Hematopoietic multipotent progenitor cell (in vitro differentiated cells): Measurements from ENCODE around the gene LRRC27. TPM values are rescaled to one million over a fixed set of nuclear protein-coding genes. Genes with fewer than 3 reads are reported as not detected.
"Not testable (repeated sequence)": the region's sequence is repeated elsewhere in the genome, so short reads cannot be mapped to it uniquely, and the experiment has no call there.

Source experiments
- DNase-seq, 3 donors: peaks; one replicate each; pipeline ENCODE4 v3.0.0-alpha.2; 2011 to 2015; ENCODE audit warnings: low read depth in 2 of 3, low spot score in 2 of 3
- total RNA-seq: library from RNA; depleted of rRNA; stranded (reverse); fragments of >200 nt; gene quantifications from one replicate; pipeline ENCODE4 v1.2.3, GENCODE V29; 2012

Gene LRRC27
- total RNA-seq, 1 donor: 8.1 TPM

DNA sequence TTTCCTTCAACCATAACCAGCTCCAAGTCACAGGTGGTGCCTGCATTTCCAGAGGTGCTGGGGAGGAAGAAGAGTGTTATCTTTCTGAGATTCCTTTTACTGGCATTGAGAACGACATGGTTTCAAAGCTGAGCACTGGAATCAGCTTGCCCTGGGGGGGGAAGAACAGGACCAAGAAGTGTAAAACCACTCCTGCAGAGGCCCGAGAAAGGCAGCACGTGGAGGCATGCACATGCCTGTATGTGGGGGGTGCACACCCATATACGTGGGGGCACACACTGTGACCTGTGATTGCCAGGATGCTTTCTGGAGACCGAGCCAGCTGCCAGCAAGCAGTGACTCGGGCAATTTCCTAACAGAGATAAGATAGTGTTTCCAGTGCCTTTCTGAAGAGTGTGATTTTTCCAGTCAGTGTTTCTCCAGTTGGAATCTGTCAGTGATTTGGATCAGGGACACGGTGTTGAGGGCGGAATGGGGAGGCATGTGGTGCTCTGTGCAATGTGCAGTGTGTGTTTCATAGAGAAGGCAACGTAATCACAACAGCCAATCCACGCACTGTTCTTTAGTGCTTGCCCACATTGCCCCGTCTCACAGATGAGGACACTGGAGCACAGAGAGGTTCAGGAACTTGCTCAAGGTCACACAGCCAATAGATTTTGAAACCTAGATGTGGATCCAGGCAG is 4.2 kb downstream of the LRRC27 start:
- DNase-seq: no peak

DNA sequence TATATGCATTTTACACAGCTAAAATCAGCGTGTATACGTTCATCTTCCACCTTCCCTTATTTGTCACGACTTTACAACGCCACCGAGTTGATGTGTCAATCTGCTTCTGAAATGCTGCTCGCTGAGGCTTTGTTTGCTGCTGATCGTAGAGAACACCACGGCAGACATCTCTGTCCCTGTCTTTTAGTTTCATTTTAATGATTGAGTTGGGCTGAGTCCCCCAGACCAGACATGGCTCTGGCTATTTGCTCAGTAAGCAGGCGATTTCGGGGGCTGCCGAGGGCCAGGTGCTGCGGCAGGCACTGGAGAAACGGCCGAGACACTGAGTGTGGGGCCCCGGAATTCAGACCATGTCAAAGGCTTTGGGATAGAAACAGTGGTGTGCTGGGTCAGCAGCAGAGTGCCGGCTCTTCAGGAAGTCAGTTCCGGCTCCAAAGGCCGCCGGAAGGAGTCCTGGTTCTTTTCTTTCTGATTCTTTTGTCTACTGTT is 5.0 kb downstream of the LRRC27 start:
- peak in 1 of 3 donors; percentile 37 for DNase-seq

DNA sequence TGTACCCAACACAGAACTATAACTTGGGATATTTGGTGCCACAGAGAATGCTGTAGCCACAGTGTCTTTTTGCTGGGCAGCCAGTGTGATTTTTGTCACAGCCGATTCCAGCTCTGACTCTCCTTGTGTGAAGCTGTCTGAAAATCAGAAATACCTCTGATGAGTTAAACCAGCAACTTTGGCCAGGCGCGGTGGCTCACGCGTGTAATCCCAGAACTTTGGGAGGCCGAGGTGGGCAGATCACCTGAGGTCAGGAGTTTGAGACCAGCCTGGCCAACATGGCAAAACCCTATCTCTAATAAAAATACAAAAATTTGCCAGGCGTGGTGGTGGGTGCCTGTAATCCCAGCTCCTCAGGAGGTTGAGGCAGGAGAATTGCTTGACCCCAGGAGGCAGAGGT is 5.9 kb downstream of the LRRC27 start:
- not testable (repeated sequence) for DNase-seq

DNA sequence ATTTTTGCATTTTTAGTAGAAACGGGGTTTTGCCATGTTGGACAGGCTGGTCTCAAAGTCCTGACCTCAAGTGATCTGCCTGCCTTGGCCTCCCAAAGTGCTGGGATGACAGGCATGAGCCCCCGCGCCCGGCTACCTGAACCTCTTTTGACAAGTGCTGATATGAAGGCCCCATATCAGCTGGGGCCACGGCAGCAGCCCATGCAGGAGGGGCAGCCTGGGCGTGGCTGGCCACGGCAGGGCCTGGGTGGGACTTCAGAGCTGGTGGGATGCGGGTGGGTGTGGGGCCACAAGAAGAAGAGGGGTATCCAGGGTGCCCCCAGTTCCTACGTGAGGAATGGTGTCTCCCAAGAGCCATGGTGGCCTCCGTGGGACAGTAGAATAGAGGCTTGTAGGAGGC is 6.9 kb downstream of the LRRC27 start:
- no peak for DNase-seq

DNA sequence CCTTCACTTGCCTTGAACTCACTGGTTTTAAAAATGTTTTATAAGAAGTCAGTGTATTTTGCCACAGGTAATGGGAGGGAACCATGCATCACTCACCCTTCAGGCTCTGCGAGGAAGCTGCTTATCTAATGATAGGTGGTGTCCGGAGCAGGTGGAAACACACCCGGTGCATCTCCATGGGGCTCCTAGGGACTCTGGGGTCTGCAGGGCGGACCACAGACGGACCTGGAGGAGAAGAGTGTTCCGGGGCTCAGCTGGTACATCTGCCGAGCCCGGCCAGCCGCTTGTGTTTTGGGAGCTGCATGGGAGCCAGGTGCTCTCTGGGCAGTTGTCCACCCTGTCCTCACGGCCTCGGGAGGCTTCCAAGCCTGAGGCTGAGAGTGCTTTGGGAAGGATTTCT is 7.3 kb downstream of the LRRC27 start:
- no peak for DNase-seq

DNA sequence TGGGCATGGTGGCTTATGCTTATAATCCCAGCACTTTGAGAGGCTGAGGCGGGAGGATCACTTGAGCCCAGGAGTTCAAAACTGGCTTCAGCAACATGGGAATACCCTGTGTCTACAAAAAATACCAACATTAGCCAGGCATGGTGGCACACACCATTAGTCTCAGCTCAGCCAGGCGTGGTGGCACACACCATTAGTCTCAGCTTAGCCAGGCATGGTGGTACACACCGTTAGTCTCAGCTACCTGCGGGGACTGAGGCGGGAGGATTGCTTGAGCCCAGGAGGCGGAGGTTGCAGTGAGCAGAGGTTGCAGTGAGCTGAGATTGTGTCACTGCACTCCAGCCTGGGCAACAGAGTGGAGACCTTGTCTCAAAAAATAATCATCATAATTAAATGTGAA is 9.0 kb downstream of the LRRC27 start:
- DNase-seq: no peak

DNA sequence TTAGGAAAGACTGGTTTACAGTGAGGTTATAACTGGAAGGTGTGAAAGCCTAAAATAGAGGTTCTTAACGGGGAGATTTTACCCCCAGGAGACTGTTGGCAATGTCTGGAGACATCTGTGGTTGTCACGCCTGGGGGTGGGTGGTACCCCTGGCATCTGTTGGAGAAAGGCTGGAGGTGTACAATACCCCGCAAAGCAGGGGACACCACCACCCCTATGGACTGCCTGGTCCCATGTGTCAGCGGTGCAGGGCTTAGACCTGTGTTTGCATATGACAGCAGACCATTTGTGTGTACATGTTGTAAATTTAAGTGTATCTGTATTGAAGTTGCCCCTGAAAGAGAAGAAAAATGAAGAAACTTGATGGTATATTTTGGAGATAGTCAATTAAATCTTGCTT is 9.8 kb downstream of the LRRC27 start:
- DNase-seq: no peak

DNA sequence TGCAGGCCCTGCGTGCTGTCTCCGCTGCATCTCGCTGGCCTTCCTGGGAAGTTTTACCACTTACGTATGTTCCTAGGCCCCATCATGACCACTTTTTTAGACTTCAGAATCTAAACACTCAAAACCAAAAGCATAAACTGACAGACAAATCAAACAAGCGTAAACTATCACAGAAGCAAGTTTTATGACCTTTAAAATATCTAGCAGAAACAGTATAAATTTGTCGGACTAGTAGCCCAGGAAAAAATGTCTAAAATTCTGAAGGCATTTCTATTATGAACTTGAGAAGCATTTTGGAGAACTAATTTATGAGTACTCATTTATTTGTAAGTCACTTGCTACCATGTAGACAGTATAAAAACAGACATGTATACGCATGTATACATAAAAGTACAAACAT is 10.6 kb downstream of the LRRC27 start:
- DNase-seq: no peak

DNA sequence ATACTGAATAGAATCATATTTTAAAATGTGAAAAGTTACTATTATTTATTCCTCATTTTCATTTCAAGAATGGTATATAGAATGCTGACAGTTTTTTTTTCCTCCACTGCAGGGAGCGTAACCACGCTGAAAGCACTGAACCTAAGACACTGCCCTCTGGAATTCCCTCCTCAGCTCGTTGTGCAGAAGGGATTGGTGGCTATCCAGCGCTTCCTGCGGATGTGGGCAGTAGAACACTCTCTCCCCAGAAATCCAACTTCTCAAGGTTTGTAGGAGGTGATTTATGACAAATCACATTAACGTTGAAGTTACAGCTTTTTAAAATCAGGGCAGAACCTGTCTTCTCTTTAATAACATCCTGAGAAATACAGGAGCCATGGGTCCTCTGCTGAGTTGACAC is 12.4 kb downstream of the LRRC27 start:
- no peak for DNase-seq

DNA sequence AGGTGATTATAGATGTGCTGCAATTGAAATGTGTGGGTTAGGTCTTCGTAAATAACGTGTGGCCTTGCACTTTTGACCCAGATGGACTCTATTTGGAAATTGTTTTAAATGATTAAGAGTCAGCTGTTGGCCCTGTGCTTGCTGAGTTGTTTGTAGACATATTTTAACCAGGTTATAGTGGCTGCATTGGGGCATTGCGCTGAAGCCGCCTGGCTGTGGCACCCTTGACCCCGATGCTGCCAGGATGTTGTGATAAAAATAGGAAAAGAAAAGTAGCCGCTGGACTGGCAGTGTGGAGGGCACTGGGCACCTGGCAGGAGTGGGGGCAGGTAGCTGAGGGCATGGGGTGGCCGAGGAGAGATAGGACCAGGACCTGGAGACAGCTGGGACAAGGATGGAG is 13.4 kb downstream of the LRRC27 start:
- DNase-seq: no peak

DNA sequence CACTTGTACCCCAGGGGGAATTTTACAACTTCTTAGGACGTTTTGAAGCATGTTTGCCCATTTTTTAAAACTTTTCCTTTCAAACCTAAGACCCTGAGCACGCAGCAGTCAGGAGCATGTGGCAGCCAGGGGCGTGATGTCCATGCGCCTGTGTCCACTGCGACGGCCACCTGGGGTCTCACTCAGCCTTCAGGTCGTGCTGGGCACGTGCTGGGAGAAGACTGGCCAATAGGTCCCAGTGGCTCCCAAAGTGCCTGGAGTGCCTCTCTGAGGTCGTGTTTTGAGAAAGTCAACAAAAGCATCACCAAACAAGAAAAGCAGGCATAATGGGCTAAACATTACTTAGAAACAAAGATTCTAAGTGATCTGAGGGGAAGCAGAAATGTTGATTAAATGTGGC is 14.8 kb downstream of the LRRC27 start:
- no peak for DNase-seq

DNA sequence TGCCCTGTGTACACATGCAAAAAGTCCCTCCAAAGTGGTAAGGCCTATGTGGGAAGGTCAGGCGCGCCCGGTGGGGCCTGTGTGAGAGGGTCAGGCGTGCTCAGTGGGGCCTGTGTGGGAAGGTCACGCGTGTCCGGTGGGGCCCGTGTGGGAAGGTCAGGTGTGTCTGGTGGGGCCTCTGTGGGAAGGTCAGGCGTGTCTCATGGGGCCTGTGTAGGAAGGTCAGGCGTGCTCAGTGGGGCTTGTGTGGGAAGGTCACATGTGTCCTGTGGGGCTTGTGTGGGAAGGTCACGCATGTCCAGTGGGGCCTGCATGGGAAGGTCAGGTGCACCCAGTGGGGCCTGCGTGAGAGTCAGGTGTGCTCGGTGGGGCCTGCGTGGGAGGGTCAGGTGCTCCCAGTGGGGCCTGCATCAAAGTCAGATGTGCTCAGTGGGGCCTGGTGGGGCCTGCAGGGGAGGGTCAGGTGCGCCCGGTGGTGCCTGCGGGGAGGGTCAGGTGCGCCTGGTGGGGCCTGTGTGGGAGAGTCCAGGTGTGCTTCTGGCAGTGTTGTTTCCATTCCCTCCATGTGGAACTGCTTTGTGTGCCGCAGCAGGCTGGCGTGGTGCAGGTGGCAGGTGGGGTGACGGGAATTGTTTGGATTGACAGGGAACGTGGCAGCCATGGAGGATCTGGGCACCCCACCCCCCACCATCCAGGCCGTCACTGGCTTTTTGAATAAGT is 15.4 kb downstream of the LRRC27 start:
- DNase-seq: no peak

DNA sequence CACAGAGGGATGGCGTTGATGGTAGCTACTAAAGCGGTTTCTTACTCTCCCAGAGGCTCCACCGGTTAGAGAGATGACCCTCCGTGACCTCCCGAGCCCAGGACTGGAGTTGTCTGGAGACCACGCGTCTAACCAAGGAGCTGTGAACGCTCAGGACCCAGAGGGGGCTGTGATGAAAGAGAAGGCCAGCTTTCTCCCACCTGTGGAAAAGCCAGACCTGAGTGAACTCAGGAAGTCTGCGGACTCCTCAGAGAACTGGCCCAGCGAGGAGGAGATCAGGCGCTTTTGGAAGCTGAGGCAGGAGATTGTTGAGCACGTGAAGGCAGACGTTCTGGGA is 15.9 kb downstream of the LRRC27 start:
- no peak for DNase-seq

DNA sequence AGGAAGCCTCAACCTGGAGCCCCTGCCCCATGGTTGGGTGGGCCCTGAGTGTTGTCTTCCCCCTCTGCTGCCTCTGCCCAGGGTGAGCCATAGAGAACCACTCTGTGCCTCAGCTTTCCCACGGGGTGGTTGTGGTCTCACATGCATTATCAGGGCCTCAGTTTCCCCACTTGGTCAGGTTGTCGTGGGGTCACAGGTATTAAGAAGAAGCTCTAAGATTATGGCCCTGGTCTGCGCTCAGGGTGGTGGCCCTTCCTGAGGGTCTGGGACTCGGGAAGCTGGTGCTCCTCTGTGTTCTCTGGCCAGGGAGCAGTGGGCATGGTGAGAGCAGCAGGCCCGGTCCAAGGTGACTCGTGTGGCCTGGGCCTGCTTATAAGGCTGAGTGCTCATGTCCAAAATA is 17.8 kb downstream of the LRRC27 start:
- DNase-seq: no peak

DNA sequence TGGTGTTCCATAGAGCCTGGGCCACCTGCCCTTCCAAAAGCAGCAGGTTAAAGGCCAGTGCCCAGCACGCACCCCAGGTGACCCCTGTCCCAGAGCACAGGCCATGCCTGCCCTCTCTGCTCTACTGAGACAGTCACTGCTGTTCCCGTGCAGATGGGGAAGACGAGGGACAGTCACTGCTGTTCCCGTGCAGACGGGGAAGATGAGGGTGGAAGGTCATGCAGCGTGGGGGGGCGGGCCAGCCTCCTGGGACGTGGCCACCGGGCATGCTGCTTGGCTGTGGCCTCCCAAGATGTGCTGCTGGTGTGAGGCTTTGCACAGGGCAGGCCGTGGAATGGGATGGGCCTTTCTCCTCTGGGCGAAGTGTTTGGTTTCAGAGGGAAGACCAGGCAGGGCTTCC is 18.4 kb downstream of the LRRC27 start:
- DNase-seq: no peak

DNA sequence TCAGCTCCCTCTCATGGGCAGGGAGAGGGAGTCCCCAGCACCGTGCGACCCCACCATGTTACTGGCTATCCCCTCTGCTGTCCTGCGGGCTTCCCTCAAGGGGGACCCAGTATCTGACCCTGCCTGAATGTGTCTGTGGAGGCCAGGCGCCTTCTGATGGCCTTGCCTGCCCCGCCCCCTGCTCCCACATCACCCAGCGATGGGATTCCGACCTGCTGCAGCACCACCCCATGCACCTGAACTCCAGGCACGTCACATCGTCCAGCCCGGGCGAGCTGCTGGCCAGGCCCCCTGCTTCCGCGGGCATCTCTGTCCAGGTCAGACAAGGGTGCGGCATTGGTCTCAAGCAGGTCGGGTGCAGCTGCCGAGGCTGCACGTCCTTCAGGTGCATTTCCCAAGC is 19.0 kb downstream of the LRRC27 start:
- no peak for DNase-seq

DNA sequence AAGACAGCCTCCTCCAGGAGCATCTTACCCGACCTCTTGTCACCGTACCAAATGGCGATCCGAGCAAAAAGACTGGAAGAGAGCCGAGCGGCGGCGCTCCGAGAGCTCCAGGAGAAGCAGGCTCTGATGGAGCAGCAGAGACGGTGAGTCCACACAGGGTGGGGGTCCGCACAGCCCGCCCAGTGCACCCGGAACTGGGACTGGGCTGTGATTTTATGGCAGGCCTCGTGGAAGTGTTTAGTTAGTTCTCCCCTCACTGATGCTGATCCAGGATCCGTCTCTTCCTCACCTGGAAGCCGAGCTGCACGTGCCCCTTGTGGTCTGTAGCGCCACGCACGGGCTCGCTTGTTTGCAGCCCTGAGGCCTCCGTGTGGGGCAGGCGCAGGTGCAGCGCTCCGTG is 19.6 kb downstream of the LRRC27 start:
- no peak for DNase-seq

DNA sequence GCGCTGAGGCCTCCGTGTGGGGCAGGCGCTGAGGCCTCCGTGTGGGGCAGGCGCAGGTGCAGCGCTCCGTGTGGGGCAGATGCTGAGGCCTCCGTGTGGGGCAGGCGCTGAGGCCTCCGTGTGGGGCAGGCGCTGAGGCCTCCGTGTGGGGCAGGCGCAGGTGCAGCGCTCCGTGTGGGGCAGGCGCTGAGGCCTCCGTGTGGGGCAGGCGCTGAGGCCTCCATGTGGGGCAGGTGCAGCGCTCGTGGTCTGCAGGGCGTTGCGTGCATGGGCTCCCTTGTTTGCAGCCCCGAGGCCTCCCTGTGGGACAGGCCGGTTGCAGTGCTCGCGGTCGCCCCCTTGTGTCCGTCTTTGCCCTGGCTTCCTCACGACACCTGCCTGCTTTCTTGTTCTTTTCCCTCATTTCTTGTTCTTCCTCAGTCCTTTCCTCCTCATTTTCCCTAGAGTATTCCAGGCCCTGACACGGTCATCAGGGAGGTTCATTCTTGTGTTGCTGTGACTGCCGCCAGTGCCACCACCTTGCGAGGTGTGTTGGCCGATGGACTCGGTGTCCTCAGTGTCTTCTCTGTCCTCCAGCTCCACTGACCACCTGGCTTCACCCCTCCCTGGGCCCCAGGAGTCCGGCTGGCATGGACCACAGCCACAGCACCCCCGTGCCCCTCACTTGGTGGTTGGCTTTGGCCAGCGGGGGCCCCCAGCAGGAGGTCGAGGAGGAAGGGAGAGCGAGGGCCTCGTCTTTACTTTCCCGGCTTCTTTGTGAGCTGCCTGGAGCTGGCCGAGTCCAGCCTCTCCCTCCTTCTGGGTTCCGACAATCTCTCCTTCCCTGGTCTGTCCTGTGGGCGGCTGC is 20.7 kb downstream of the LRRC27 start:
- DNase-seq: peak; percentile 50 to 67 (median 61)

DNA sequence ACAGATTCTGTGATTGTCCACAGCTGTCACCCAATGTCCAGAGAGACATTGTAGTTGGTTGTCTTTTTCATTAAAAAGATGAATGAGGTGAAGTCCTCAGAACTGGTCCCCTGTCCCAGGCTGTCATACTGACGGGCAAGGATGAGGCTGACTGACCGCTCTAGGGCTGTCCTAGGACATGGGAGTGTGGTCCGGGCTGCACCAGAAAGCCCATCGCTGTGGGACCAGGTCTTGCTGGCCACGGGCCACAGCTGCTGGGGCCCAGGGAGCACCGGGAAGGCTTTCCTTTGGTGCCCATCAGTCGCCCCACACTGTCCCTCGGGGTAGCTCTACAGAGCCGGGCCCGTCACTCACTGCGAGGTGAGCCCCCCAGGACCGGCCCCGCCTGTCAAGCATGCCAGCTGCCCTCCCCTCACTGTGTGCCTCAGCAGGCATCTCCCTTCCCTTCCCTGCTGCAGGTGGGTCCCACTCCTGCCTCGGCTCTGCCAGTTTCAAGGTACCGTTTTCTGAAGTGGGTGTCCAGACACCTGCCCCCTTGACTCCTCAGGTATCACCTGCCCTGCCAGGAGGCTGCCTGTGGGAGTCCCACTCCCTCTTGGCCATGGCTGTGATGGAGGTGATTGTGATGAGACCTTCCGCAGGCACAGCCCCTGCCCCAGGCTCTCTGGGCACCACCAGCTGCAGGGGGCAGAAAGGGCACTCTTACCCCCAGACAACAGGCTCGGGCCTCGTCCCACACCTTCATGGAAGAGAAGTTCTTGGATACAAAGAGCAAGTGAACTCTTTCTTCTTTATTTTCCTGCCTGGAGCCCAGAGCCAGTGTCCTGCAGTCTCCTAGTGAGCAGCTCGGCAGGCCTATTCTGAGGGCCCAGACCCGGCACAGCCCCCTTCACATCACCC is 21.7 kb downstream of the LRRC27 start:
- DNase-seq: no peak

DNA sequence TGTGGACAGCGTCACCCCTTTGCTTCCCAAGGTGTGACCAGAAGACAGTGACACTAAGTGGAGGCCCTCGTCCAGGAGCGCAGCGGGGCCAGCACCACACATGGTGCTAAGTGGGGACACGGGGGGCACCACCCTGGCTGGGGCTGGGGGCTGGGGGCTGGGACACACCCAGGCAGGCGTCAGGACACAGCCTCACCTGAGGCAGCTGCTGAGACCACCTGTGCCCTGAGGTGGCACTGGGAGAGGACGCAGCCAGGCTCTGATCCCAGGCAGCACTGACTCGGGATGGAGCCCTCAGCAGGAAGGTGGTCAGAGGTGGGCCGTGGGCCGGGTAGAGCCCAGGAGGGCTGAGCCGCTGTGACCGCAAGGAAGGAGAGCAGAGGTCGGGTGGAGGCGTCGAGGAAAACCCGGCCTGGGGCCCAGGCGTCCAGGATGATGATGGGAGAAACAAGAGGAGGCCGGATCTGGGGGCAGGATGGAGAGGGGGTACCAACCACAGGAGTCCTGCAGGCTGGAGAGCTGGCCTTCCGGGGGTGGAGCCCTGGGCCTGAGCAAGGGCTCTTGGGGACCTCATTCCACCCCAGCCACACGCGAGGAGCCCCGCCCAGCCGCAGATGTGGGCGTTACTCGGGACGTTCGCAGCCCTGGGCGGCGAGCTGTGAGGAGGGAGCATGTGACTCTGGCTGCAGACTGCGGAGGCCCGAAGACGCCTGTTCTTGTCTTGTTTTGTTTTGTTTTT is 22.5 kb downstream of the LRRC27 start:
- DNase-seq: no peak
